ES-I3 (cell line): Measurements from ENCODE around the gene PCGF3.

Experiments
- H3K36me3 ChIP-seq: 2 replicates; pipeline ENCODE4 v1.6.1; 2013; ENCODE audit warnings: mild to moderate bottlenecking, low read length, control low read depth, moderate library complexity; ENCODE audit not compliant: insufficient read depth
- H3K4me1 ChIP-seq: 2 replicates; pipeline ENCODE4 v1.6.1; 2013; ENCODE audit warnings: mild to moderate bottlenecking, control low read depth, low read length; ENCODE audit not compliant: insufficient read depth
- H3K9ac ChIP-seq: 2 replicates; pipeline ENCODE4 v1.6.1; 2013; ENCODE audit warnings: low read depth, mild to moderate bottlenecking, low read length, moderate library complexity
- H3K9me3 ChIP-seq: 2 replicates; pipeline ENCODE4 v1.6.1; 2013; ENCODE audit warnings: mild to moderate bottlenecking, low read length, moderate library complexity; ENCODE audit not compliant: control insufficient read depth, insufficient read depth

Gene PCGF3

DNA sequence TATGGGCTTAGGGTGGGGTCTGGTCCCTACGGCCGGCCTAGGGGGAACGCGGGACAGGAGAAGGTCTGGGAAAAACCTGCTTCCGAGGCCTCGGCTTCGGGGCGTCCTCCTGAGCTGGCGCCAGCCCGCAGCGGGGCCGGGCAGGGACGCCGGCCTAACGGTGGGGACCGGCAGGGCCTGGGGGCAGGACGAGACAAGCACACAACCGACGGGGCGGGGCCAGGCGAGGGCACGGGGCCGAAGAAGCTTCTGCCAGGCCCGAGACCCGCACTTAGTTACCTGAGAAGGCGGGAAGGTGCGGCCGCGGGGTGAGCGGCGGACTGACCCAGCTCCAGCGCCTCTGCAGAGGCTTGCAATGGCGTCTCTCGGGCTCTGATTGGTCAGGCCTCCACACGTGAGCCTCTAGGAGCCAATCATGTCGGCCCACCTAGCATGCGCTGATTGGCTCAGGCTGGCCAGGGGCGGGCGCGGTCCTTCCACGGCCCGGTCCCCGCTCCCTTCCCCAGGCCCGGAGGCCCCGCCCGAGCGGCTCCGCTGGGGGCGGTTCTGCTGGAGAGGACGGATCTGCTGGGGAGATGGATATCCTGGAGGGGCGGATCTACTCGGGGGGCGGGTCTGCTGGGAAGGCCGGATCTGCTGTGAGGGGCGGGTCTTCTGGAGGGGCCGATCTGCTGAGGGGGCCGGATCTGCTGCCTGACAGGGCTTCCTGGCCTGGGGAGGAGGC is 76.0 kb downstream of the PCGF3 start:
- H3K4me1 ChIP-seq, result peaks cover 7% of the 10 kb centered on the region; the same call in 1 of the 2 replicates
- peaks cover 31% of the 10 kb centered on the region for H3K36me3 ChIP-seq

DNA sequence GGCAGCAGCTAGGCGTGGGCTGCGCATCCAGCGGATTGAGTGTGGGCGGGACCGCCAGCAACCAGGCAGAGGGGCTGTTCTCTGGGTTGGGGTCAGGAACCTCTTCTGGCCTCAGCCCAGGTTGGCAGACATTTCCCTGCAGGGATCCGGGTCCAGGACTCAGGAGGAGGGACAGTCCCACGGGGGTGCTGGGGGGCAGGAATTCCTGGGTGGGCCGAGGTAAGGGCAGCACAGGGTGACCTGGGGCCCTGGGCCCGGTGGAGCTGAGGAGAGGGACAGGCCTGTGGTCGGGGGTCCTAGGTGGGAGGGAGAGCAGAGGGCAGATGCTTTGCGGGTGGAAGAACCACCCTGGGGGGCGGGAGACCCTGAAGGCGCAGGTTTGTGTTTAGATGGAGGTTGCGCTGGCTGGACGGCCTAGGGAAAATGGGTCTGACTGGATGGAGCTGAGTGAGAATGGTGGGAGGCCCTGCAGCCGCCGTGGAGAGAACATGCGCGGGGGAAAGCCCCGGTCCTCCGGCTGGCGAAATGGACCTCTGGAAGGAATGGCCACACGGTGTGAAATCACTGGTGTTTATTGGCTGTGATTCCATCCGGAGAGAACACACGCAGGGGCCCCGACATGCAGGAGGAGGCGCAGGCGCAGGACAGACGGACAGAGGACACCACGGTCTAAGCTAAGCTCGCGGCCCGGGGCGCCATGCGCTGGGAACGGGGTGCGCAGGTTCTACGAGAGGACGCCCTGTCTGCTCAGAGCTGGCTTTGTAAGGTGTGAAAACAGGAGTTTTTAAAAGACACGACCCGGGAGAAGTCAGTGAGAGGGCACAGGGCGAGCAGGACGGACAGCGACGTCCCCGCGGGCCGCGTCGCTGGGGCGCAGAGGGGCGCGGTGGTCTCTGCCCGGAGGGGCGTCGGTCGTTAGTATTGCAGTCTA is 79.0 kb downstream of the PCGF3 start:
- no peaks in the 10 kb centered on the region for H3K9me3 ChIP-seq
- peak overlapping the region; percentile 37; the same call in 1 of the 2 replicates for H3K9ac ChIP-seq
- H3K4me1 ChIP-seq, result peaks cover 7% of the 10 kb centered on the region; the same call in 1 of the 2 replicates
- peaks cover 8% of the 10 kb centered on the region; the same call in 1 of the 2 replicates for H3K36me3 ChIP-seq

More for the DNA sequence above, 76.0 kb downstream of the PCGF3 start:
- no peaks in the 10 kb centered on the region for H3K9me3 ChIP-seq
- H3K9ac ChIP-seq, result peak overlapping the region; percentile 99

DNA sequence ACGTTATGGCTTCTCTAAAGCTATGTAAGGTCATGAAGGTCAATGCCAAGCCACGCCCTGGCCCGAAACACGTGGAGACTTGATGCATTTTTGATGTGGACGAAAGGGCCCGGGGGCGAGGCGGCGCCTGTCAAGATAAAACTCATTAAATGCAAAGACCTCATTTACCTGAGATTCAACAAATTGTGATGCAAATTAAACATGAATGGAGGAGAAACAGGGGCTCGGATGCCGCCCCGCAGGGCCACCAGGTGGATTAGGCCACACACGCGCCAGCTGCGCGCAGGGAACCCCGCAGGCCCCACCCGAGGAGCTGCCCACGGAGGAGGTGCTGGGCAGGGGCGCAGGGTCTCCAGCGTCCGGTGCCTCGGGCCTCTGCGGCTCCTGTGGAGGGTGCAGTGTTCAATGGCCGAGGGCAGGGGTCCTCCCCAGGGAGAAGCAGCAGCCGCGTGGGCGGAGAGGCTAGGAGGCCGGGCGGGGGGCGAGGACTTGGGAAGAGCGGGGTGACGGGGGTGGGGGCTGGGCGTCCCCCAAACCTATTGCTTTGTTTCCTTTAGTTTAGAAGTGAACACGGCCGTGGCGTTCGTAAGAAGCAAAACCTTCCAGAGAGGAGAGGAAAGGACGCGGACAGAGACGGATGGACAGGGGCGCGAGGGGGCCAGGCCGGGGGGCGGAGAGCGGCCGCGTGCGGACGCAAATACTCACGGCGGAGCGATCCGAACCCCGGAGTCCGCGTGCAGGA is 79.9 kb downstream of the PCGF3 start:
- Histone ChIP-seq H3K4me1 (peaks cover 7% of the 10 kb centered on the region; the same call in 1 of the 2 replicates), H3K9me3 (no peaks in the 10 kb centered on the region), H3K9ac (peak overlapping the region; percentile 37; the same call in 1 of the 2 replicates), H3K36me3 (no peaks in the 10 kb centered on the region; the same call in 1 of the 2 replicates)

DNA sequence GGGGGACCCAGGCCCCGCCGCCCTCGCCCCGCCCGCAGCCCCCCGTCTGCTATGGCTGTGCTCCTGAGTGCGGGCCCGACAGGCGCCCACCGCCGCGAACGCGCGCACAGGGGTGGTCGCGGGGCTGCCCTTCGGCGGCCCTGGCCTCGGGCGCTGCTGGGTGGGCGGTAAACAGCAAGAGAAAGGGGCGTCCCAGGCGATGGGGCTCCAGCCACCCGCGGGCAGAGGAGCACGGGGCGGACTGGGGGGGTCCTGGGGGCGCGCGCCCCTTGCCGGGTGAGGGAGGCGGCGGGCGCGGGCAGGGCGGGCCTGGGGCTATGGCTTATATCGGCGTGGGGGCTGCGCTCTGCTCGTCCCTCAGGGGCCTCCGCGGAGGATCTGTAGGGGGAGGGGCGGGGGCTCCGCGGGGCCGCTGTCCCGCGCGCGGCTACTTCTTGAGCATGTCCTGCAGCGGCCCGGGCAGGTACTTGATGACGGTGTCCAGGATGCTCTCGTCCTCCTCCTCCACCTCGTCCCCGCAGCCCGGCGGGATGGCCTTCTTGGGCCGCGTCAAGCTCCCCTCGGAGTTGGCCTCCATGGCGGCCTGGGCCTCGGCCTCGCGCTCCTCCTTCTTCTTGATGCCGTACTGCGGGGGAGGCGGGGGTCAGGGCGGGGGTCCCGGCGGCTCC is 80.6 kb downstream of the PCGF3 start:
- Histone ChIP-seq H3K4me1 (peaks cover 7% of the 10 kb centered on the region; the same call in 1 of the 2 replicates), H3K36me3 (no peaks in the 10 kb centered on the region), H3K9ac (peak overlapping the region; percentile 26; the same call in 1 of the 2 replicates), H3K9me3 (no peaks in the 10 kb centered on the region)

DNA sequence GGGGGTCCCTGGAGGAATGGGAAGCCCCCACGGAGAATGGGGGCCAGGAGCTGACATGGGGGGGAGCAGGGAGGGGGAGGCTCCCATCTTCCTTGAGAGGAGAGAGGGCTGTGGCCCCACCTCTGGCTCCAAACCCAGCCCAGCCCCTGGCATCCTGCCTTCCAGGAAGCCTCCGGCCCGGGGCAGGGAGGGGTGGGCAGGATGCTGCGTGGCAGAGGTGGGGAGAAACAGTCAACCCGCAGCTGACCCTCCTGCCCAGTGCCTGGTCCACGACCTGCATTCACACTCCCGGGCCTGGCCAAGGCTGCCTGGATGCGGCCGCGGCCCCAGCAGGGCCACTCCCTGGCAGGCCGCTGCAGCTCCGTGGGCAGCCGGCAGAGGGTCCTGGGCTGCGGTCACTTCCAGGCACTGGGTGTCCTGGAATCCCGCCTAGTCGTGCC is 81.2 kb downstream of the PCGF3 start:
- Histone ChIP-seq H3K9me3 (no peaks in the 10 kb centered on the region), H3K9ac (no peak overlapping the region), H3K36me3 (no peaks in the 10 kb centered on the region), H3K4me1 (peaks cover 7% of the 10 kb centered on the region; the same call in 1 of the 2 replicates)

DNA sequence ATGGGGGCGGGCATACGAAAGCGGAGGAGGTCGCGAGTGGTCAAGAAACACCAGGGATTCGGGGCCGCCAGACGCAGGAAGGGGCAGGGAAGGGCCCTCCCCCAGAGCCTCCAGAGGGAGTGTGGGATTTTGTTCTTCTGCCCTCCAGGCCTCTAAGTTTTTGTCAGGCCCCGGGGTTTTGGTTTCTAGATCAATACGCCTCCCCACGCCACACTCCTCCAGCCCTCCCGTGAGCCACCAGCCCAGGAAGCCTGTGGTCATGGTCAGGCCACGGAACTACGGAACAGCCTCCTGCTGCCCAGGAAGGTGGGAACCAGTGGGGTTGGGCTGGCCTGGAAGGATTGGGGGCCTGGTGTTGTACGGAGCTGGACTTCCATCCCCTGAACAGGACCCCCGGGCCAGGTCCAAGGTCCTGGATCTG is 81.9 kb downstream of the PCGF3 start:
- Histone ChIP-seq H3K9ac (no peak overlapping the region), H3K4me1 (peaks cover 7% of the 10 kb centered on the region; the same call in 1 of the 2 replicates), H3K9me3 (no peaks in the 10 kb centered on the region), H3K36me3 (no peaks in the 10 kb centered on the region)

DNA sequence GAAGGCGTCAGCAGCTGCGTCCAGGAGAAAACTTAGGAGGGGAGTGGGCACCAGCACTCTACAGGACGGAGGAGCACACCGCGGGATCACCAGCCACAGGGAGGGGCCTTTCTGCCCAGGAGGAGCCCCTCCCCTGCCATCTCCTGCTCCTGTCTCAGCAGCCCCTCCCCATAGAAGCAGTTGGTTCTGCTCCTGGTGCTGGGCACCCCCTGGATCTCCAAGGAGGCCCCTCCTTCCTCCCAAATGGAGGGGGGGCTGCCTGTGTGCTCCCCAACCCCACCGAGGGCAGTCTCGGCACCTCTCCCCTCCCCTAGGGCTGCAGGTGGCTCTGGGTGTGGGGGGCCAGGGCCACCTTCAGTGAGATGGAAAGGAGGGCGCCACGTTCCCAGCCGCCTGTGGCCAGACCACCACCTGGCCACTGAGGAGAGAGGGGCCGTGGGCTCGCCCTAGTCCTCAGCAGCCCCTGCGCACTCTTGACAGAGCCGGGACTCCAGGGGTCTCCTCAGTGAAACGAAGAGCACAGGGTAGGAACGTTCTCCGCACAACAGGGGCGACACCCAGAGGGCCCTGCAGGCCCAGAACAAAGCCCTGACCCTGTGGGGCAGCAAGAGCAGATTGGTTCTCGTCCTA is 82.5 kb downstream of the PCGF3 start:
- Histone ChIP-seq H3K36me3 (no peaks in the 10 kb centered on the region), H3K9me3 (no peaks in the 10 kb centered on the region), H3K4me1 (peaks cover 12% of the 10 kb centered on the region), H3K9ac (no peak overlapping the region)

DNA sequence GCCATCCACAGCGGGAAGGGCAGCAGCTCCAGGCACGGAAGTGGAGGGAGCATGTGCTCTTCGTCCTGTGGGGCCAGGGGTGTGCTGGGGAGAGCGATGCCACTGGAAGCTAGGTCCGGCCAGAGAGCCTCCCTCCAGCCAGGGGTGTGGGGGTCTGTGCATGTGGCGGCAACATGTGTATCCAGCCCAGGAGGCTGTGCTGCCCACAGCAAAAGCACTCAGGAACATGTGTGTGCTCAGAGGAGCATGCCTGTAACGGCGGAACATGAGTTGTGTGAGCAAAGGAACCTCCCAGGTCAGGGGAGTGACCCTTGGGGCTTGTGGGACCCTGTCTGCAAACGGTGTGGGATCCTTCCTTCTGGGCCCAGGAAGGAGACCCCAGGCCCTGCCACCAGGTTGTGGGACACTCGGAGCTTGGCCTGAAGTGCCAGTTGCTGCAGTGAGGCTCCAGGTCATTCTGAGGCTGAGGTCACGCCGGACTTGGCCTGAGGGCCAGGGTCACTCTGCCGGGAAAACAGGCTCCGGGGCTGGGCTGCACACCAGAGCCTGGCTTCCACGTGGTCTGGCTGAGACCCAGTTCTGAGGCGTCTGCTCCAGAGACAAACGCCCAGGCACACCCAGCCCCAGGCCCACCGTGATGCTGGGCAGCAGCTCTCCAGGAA is 83.1 kb downstream of the PCGF3 start:
- Histone ChIP-seq H3K36me3 (no peaks in the 10 kb centered on the region), H3K9me3 (no peaks in the 10 kb centered on the region), H3K4me1 (peaks cover 15% of the 10 kb centered on the region), H3K9ac (no peak overlapping the region)

DNA sequence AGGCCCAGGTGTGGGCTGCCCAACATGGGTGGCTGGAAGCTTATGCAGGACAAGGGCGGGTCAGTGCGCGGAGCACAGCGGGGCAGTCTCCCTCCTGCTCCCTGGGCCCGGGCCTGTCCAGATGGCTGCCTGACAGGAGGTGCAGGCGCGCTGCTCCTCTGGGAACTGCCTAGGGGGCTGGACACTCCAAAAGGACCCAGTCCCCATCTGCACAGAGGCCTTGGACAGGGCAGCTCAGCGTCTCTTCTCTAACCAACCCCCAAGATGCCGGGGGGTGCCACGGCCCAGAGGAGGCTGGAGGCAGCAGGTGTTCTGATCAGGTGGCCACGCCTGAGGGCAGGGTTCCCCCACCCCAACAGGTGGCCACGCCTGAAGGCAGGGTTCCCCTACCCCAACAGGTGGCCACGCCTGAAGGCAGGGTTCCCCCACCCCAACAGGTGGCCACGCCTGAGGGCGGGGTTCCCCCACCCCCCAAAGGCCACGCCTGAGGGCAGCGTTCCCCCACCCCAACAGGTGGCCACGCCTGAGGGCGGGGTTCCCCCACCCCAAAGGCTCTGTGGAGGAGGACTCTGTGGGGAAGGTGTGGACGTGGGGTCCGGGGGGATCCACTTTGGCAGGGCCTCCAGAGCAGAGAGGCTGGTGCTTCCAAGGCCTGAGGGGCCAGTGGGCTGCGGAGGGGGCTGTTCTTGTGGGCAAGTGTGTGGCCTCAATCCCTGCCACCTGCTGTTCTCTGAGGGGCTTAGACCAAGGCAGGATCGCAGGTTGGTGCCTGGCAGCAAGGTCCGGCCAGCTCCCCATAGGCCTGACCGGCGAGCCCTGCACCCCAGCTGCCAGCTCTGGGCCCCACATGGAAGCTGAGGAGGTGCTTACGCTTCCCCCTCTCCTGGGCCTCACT is 84.2 kb downstream of the PCGF3 start:
- no peak overlapping the region for H3K9ac ChIP-seq
- no peaks in the 10 kb centered on the region for H3K36me3 ChIP-seq
- H3K4me1 ChIP-seq, result peaks cover 20% of the 10 kb centered on the region
- no peaks in the 10 kb centered on the region for H3K9me3 ChIP-seq

DNA sequence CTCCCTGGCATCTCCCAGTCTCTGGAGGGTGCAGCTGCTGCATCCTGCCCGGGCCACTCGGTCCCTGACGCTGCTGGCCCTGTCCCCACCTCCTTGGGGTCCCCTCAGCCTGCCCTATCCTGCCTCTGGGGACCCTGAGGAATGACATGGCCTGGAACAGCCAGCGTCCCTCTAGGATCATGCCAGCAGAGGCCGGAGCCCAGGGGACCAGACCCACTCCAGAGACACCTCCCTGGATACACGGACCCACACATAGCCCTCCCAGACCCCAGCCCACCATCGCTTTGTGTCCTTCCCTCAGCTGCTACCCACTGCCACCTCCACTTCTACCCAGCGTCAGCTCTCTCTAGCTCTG is 84.8 kb downstream of the PCGF3 start:
- Histone ChIP-seq H3K4me1 (peaks cover 17% of the 10 kb centered on the region), H3K36me3 (no peaks in the 10 kb centered on the region), H3K9me3 (no peaks in the 10 kb centered on the region), H3K9ac (no peak overlapping the region)

DNA sequence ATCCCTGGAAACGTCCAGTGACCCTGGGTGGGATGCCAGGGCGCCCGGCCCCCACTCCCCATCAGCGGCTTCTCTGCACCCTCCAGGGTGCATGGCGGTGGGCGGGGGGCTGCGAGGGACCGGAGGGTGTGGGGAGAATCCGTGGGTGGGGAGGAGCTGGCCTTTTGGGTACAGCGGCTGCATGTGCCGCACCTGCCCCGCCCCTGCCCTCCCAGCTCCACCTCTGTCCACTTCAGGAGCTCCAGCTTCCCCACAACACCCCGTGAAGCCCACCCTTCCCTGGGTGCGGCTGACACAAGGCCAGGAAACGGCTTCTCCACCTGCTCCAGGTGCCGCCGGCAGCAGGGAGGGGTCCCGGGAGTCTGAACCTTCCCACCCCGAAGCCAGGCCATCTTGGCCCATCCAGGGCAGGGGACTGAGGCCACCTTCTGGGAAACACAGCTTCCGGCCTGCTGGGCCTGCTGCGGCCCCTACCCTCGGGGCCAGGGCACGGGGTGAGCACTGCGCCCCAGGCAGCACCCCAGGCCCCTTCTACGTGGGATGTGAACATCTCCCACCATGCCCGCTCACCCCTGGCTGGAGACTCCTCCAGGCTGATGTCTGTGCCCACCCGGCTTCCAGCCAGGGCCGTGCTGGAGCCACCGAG is 85.7 kb downstream of the PCGF3 start:
- peaks cover 17% of the 10 kb centered on the region for H3K4me1 ChIP-seq
- no peaks in the 10 kb centered on the region for H3K9me3 ChIP-seq
- peak overlapping the region; percentile 35; the same call in 1 of the 2 replicates for H3K9ac ChIP-seq
- no peaks in the 10 kb centered on the region for H3K36me3 ChIP-seq
